ENCODE data around the gene FAM227A. TPM values are rescaled to one million over a fixed set of nuclear protein-coding genes. Genes with fewer than 3 reads are reported as not detected.

FAM227A gene
- total and polyA plus RNA-seq, 8 donors, result 1.5 to 8.8 (median 4.6) TPM

DNA sequence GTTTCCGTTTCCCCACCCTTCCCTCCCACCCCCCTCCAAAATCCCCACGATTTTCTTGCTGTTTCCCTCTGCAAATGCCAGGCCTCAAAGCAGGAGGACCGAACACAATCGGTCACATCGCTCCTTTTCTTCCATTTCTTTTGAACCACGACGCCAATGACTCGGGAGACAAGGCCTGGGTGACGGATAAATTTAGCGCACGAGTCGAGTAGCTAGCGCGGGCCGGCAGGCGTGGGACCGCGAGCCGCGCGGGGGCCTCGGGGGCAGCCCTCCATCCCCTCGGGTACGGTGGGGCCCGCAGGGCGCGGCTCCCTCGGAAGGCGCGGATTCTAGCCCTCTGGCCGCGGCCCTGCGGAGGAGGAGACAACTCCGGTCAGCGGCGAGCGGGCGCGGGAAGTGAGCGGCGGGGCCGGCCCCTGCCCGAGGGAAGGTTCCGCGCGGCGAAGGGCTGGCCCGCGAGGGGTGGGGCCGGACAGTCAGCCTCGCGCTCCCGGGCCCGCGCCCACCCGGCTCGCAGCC lies 44.1 kb upstream of the FAM227A start:
- intact Hi-C loops (cut with DNase I), result no loop called here
- no peaks in the 10 kb centered on the region for H3K27me3 ChIP-seq
- ATAC-seq (peak; percentile 37), DNase-seq (peak in 2 of 4 donors; percentile 78 to 95)
- TF ChIP-seq, protein P1, sequence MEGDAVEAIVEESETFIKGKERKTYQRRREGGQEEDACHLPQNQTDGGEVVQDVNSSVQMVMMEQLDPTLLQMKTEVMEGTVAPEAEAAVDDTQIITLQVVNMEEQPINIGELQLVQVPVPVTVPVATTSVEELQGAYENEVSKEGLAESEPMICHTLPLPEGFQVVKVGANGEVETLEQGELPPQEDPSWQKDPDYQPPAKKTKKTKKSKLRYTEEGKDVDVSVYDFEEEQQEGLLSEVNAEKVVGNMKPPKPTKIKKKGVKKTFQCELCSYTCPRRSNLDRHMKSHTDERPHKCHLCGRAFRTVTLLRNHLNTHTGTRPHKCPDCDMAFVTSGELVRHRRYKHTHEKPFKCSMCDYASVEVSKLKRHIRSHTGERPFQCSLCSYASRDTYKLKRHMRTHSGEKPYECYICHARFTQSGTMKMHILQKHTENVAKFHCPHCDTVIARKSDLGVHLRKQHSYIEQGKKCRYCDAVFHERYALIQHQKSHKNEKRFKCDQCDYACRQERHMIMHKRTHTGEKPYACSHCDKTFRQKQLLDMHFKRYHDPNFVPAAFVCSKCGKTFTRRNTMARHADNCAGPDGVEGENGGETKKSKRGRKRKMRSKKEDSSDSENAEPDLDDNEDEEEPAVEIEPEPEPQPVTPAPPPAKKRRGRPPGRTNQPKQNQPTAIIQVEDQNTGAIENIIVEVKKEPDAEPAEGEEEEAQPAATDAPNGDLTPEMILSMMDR (IDR thresholded peaks at IDR 0.05), result no peak
- peaks cover 0 to 6% of the 10 kb centered on the region in 2 donors for H3K36me3 ChIP-seq
- H3K27ac ChIP-seq, result peak overlapping the region; percentile 96 to 98
- H3K4me3 ChIP-seq, result peak overlapping the region; percentile 73 to 77
- H3K4me1 ChIP-seq, result peaks cover 29 to 68% of the 10 kb centered on the region in 2 donors
- no peaks in the 10 kb centered on the region for H3K9me3 ChIP-seq

DNA sequence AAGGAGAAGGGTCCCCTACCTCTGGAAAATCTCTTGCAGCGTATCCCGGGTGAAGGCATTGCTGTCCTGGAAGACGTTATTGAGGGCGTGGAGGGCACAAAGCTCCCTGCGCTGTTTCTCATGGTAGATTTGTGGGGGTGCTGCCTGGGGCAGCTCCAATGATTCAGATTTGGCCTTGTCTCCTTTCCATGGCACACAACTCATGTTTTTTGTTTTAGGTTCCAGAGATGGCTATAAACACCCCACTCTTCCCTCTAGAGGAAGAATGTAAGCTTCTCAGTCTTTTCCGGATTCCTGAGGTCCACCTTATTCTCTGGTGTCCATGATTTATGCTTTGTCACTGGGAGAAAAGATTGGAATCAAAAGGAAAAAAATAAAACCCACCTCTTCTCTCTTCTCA lies 43.6 kb upstream of the FAM227A start:
- no peak for ATAC-seq
- Histone ChIP-seq H3K36me3 (peaks cover 0 to 6% of the 10 kb centered on the region in 2 donors), H3K4me3 (peak overlapping the region; percentile 73 to 77), H3K9me3 (no peaks in the 10 kb centered on the region), H3K4me1 (peaks cover 32 to 70% of the 10 kb centered on the region in 2 donors), H3K27ac (peak overlapping the region; percentile 96 to 98), H3K27me3 (no peaks in the 10 kb centered on the region)
- TF ChIP-seq, protein P1 (IDR thresholded peaks at IDR 0.05), result no peak
- no peak for DNase-seq
- intact Hi-C loops (cut with DNase I), result no loop called here

DNA sequence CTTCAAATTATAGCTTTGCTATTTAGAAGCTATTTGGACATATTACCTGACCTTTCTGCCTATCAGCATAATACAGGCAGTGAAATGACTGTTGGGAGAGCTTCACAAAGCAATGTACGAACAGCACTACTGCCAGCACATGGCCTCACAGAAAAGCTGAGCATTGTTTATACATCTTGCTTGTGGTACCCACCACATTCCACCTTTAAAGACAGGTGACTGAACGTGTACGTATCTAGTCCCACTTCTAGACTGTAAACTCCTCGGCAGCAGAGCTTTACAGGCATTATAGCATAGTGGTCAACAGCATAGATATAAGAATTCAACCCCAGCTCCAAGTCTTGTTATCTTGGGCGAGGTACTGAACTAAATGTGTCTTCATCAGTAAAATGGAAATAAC lies 43.0 kb upstream of the FAM227A start:
- Histone ChIP-seq H3K27ac (peak overlapping the region; percentile 96 to 98), H3K4me1 (peaks cover 32 to 71% of the 10 kb centered on the region in 2 donors), H3K36me3 (peaks cover 0 to 13% of the 10 kb centered on the region in 2 donors), H3K27me3 (no peaks in the 10 kb centered on the region), H3K4me3 (peak overlapping the region; percentile 73 to 77), H3K9me3 (no peaks in the 10 kb centered on the region)
- DNase-seq, result no peak
- TF ChIP-seq, protein P1 (IDR thresholded peaks at IDR 0.05), result no peak
- intact Hi-C loops (cut with DNase I), result no loop called here
- ATAC-seq, result no peak

- no peaks in the 10 kb centered on the region for H3K9me3 ChIP-seq
- ATAC-seq (no peak), DNase-seq (no peak)
- peak overlapping the region; percentile 84 to 96 for H3K27ac ChIP-seq
- H3K27me3 ChIP-seq, result no peaks in the 10 kb centered on the region
- intact Hi-C loops (cut with DNase I), result no loop called here
- TF ChIP-seq, protein P1 (IDR thresholded peaks at IDR 0.05), result no peak
- H3K36me3 ChIP-seq, result peaks cover 0 to 18% of the 10 kb centered on the region in 2 donors
- H3K4me3 ChIP-seq, result peak overlapping the region; percentile 73 to 77
- H3K4me1 ChIP-seq, result peaks cover 32 to 73% of the 10 kb centered on the region in 2 donors
These were observed 42.4 kb upstream of the FAM227A start for GRCh38 chr22:38698407-38699094.

GRCh38 chr22:38697425-38698089 lies 41.4 kb upstream of the FAM227A start:
- intact Hi-C loops (cut with DNase I), result no loop called here
- TF ChIP-seq, protein P1 (IDR thresholded peaks at IDR 0.05), result no peak
- H3K27me3 ChIP-seq, result no peaks in the 10 kb centered on the region
- DNase-seq (no peak), ATAC-seq (no peak)
- peaks cover 0 to 18% of the 10 kb centered on the region in 2 donors for H3K36me3 ChIP-seq
- H3K4me3 ChIP-seq, result peak overlapping the region in 1 of 2 donors; percentile 77
- peak overlapping the region; percentile 84 to 96 for H3K27ac ChIP-seq
- H3K4me1 ChIP-seq, result peaks cover 32 to 73% of the 10 kb centered on the region in 2 donors
- H3K9me3 ChIP-seq, result no peaks in the 10 kb centered on the region
